ENCODE measurements around the gene IFITM1.

IFITM1 gene

GRCh38 chr11:276219-276618 lies 37.6 kb upstream of the IFITM1 start:
- no peak overlapping the region for H3K9ac ChIP-seq (ENCODE audit: low read depth in 1 of 2, low read length in 2 of 2)
- no peak overlapping the region for H3K4me3 ChIP-seq (ENCODE audit: low read length in 2 of 2)
- H3K36me3 ChIP-seq (ENCODE audit: control insufficient read depth in 2 of 2, insufficient read depth in 2 of 2, low read length in 2 of 2), result no peaks in the 10 kb centered on the region
- H3K27me3 ChIP-seq (ENCODE audit: control insufficient read depth in 2 of 2, insufficient read depth in 2 of 2, low read length in 2 of 2), result peaks cover 12 to 14% of the 10 kb centered on the region in 2 donors
- H3K4me1 ChIP-seq (ENCODE audit: control insufficient read depth in 2 of 2, insufficient read depth in 2 of 2, low read length in 2 of 2), result peaks cover 10 to 11% of the 10 kb centered on the region in 2 donors
- H3K27ac ChIP-seq (ENCODE audit: low read depth in 2 of 2, low read length in 2 of 2), result no peak overlapping the region
- no peaks in the 10 kb centered on the region for H3K9me3 ChIP-seq (ENCODE audit: control insufficient read depth in 2 of 2, low read length in 2 of 2)

GRCh38 chr11:278001-278951 lies 35.6 kb upstream of the IFITM1 start, which contains the start of gene NLRP6:
TSS of gene NLRP6 (plus strand) at chr11:278407. CDS start at chr11:278570, 163 bp downstream.
- Histone ChIP-seq H3K36me3 (ENCODE audit: control insufficient read depth in 2 of 2, insufficient read depth in 2 of 2, low read length in 2 of 2) (no peaks in the 10 kb centered on the region), H3K9me3 (ENCODE audit: control insufficient read depth in 2 of 2, low read length in 2 of 2) (no peaks in the 10 kb centered on the region), H3K27ac (ENCODE audit: low read depth in 2 of 2, low read length in 2 of 2) (no peak within 1 kb of the TSS), H3K4me1 (ENCODE audit: control insufficient read depth in 2 of 2, insufficient read depth in 2 of 2, low read length in 2 of 2) (peaks cover 16 to 18% of the 10 kb centered on the region in 2 donors), H3K27me3 (ENCODE audit: control insufficient read depth in 2 of 2, insufficient read depth in 2 of 2, low read length in 2 of 2) (peaks cover 28 to 32% of the 10 kb centered on the region in 2 donors), H3K9ac (ENCODE audit: low read depth in 1 of 2, low read length in 2 of 2) (peak within 1 kb of the TSS in 1 of 2 donors; percentile 43), H3K4me3 (ENCODE audit: low read length in 2 of 2) (peak within 1 kb of the TSS in 1 of 2 donors; percentile 13)

GRCh38 chr11:279040-279965 lies 34.5 kb upstream of the IFITM1 start:
- Histone ChIP-seq H3K27ac (ENCODE audit: low read depth in 2 of 2, low read length in 2 of 2) (peak overlapping the region in 1 of 2 donors; percentile 16), H3K36me3 (ENCODE audit: control insufficient read depth in 2 of 2, insufficient read depth in 2 of 2, low read length in 2 of 2) (no peaks in the 10 kb centered on the region), H3K4me3 (ENCODE audit: low read length in 2 of 2) (peak overlapping the region; percentile 26 to 46), H3K9ac (ENCODE audit: low read depth in 1 of 2, low read length in 2 of 2) (peak overlapping the region in 1 of 2 donors; percentile 43), H3K4me1 (ENCODE audit: control insufficient read depth in 2 of 2, insufficient read depth in 2 of 2, low read length in 2 of 2) (peaks cover 16 to 18% of the 10 kb centered on the region in 2 donors), H3K9me3 (ENCODE audit: control insufficient read depth in 2 of 2, low read length in 2 of 2) (no peaks in the 10 kb centered on the region), H3K27me3 (ENCODE audit: control insufficient read depth in 2 of 2, insufficient read depth in 2 of 2, low read length in 2 of 2) (peaks cover 31 to 38% of the 10 kb centered on the region in 2 donors)

GRCh38 chr11:279966-280705 lies 33.7 kb upstream of the IFITM1 start:
- H3K4me1 ChIP-seq (ENCODE audit: control insufficient read depth in 2 of 2, insufficient read depth in 2 of 2, low read length in 2 of 2), result peaks cover 16 to 18% of the 10 kb centered on the region in 2 donors
- no peaks in the 10 kb centered on the region for H3K36me3 ChIP-seq (ENCODE audit: control insufficient read depth in 2 of 2, insufficient read depth in 2 of 2, low read length in 2 of 2)
- peak overlapping the region in 1 of 2 donors; percentile 16 for H3K27ac ChIP-seq (ENCODE audit: low read depth in 2 of 2, low read length in 2 of 2)
- peak overlapping the region in 1 of 2 donors; percentile 4 for H3K9ac ChIP-seq (ENCODE audit: low read depth in 1 of 2, low read length in 2 of 2)
- H3K27me3 ChIP-seq (ENCODE audit: control insufficient read depth in 2 of 2, insufficient read depth in 2 of 2, low read length in 2 of 2), result peaks cover 31 to 38% of the 10 kb centered on the region in 2 donors
- no peaks in the 10 kb centered on the region for H3K9me3 ChIP-seq (ENCODE audit: control insufficient read depth in 2 of 2, low read length in 2 of 2)
- H3K4me3 ChIP-seq (ENCODE audit: low read length in 2 of 2), result peak overlapping the region; percentile 46 to 60

- H3K9ac ChIP-seq (ENCODE audit: low read depth in 1 of 2, low read length in 2 of 2), result no peak overlapping the region
- H3K27me3 ChIP-seq (ENCODE audit: control insufficient read depth in 2 of 2, insufficient read depth in 2 of 2, low read length in 2 of 2), result peaks cover 31 to 43% of the 10 kb centered on the region in 2 donors
- peak overlapping the region; percentile 46 to 60 for H3K4me3 ChIP-seq (ENCODE audit: low read length in 2 of 2)
- H3K36me3 ChIP-seq (ENCODE audit: control insufficient read depth in 2 of 2, insufficient read depth in 2 of 2, low read length in 2 of 2), result no peaks in the 10 kb centered on the region
- H3K27ac ChIP-seq (ENCODE audit: low read depth in 2 of 2, low read length in 2 of 2), result peak overlapping the region in 1 of 2 donors; percentile 32
- peaks cover 16 to 18% of the 10 kb centered on the region in 2 donors for H3K4me1 ChIP-seq (ENCODE audit: control insufficient read depth in 2 of 2, insufficient read depth in 2 of 2, low read length in 2 of 2)
- no peaks in the 10 kb centered on the region for H3K9me3 ChIP-seq (ENCODE audit: control insufficient read depth in 2 of 2, low read length in 2 of 2)
These were observed 32.9 kb upstream of the IFITM1 start for GRCh38 chr11:280706-281485.

GRCh38 chr11:281486-282161 lies 32.2 kb upstream of the IFITM1 start:
- Histone ChIP-seq H3K27me3 (ENCODE audit: control insufficient read depth in 2 of 2, insufficient read depth in 2 of 2, low read length in 2 of 2) (peaks cover 31 to 47% of the 10 kb centered on the region in 2 donors), H3K36me3 (ENCODE audit: control insufficient read depth in 2 of 2, insufficient read depth in 2 of 2, low read length in 2 of 2) (no peaks in the 10 kb centered on the region), H3K9ac (ENCODE audit: low read depth in 1 of 2, low read length in 2 of 2) (no peak overlapping the region), H3K4me1 (ENCODE audit: control insufficient read depth in 2 of 2, insufficient read depth in 2 of 2, low read length in 2 of 2) (peaks cover 16 to 18% of the 10 kb centered on the region in 2 donors), H3K9me3 (ENCODE audit: control insufficient read depth in 2 of 2, low read length in 2 of 2) (no peaks in the 10 kb centered on the region), H3K27ac (ENCODE audit: low read depth in 2 of 2, low read length in 2 of 2) (peak overlapping the region in 1 of 2 donors; percentile 32), H3K4me3 (ENCODE audit: low read length in 2 of 2) (peak overlapping the region; percentile 30 to 50)

GRCh38 chr11:282171-282570 lies 31.7 kb upstream of the IFITM1 start:
- Histone ChIP-seq H3K36me3 (ENCODE audit: control insufficient read depth in 2 of 2, insufficient read depth in 2 of 2, low read length in 2 of 2) (no peaks in the 10 kb centered on the region), H3K4me1 (ENCODE audit: control insufficient read depth in 2 of 2, insufficient read depth in 2 of 2, low read length in 2 of 2) (peaks cover 16 to 18% of the 10 kb centered on the region in 2 donors), H3K27me3 (ENCODE audit: control insufficient read depth in 2 of 2, insufficient read depth in 2 of 2, low read length in 2 of 2) (peaks cover 31 to 50% of the 10 kb centered on the region in 2 donors), H3K4me3 (ENCODE audit: low read length in 2 of 2) (no peak overlapping the region), H3K27ac (ENCODE audit: low read depth in 2 of 2, low read length in 2 of 2) (peak overlapping the region in 1 of 2 donors; percentile 9), H3K9me3 (ENCODE audit: control insufficient read depth in 2 of 2, low read length in 2 of 2) (no peaks in the 10 kb centered on the region), H3K9ac (ENCODE audit: low read depth in 1 of 2, low read length in 2 of 2) (no peak overlapping the region)

GRCh38 chr11:282630-283360 lies 31.0 kb upstream of the IFITM1 start:
- H3K27me3 ChIP-seq (ENCODE audit: control insufficient read depth in 2 of 2, insufficient read depth in 2 of 2, low read length in 2 of 2), result peaks cover 33 to 55% of the 10 kb centered on the region in 2 donors

More at GRCh38 chr11:282630-283360, 31.0 kb upstream of the IFITM1 start:
- Histone ChIP-seq H3K9ac (ENCODE audit: low read depth in 1 of 2, low read length in 2 of 2) (no peak overlapping the region), H3K36me3 (ENCODE audit: control insufficient read depth in 2 of 2, insufficient read depth in 2 of 2, low read length in 2 of 2) (no peaks in the 10 kb centered on the region), H3K9me3 (ENCODE audit: control insufficient read depth in 2 of 2, low read length in 2 of 2) (no peaks in the 10 kb centered on the region), H3K4me1 (ENCODE audit: control insufficient read depth in 2 of 2, insufficient read depth in 2 of 2, low read length in 2 of 2) (peaks cover 18 to 20% of the 10 kb centered on the region in 2 donors), H3K27ac (ENCODE audit: low read depth in 2 of 2, low read length in 2 of 2) (no peak overlapping the region), H3K4me3 (ENCODE audit: low read length in 2 of 2) (no peak overlapping the region)
